ENCODE measurements around the gene MACF1. TPM values are rescaled to one million over a fixed set of nuclear protein-coding genes. Genes with fewer than 3 reads are reported as not detected.

The MACF1 gene
- total RNA-seq, 2 experiments from 2014 or later: 319 to 488 TPM

GRCh38 chr1:39170731-39171667, 33.5 kb upstream of the MACF1 start:
- no peaks in the 10 kb centered on the region for H3K9me3 Mint-ChIP-seq (ENCODE audit: low read depth)
- no peak for ATAC-seq
- no peaks in the 10 kb centered on the region for H3K36me3 Mint-ChIP-seq
- H3K27me3 Mint-ChIP-seq: peaks cover 2% of the 10 kb centered on the region
- DNase-seq: no peak
- no peak overlapping the region for H3K27ac Mint-ChIP-seq
- CTCF ChIA-PET: interaction anchor here (4.9 kb wide), 1 partner anchor 13 kb away, joined by 14 read pairs; no protein-coding TSS in a partner anchor
- H3K4me1 Mint-ChIP-seq: no peaks in the 10 kb centered on the region
- H3K4me3 Mint-ChIP-seq: no peak overlapping the region

DNA sequence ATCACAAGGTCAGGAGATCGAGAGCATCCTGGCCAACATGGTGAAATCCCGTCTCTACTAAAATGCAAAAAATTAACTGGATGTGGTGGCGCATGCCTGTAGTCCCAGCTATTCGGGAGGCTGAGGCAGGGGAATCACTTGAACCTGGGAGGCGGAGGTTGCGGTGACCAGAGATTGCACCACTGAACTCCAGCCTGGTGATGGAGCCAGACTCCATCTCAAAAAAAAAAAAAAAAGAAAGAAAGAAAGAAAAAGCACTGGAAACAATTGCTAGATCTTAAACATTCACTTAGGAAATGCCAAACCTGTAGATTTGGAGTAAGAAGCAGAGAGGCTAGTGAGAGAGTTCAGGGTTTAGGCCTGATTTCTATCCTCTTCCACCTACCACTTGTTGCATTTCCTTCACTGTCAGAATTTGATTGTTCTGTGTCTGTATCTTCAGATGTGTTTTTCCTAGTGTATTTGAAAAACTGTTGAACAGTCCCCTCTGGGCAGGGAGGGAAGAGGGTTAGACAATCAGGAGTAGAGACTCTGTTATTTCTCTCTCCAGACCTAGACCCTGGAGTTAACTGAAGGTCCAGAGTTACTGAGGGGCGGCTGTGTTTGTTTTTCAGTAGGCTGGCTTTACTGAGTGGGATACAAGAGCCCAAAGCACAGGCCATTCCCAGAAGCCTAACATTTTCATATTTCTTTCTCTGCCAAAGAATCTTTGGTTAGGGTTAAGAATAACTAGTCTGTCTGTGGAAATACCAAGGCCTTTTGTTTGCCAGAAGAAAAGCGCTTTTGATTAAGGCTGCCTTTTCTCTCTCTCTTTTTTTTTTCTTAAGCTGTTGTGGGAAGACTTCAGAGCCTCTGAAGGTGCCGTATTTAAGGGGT, 31.1 kb upstream of the MACF1 start:
- Mint-ChIP-seq H3K27ac (no peak overlapping the region), H3K27me3 (peaks cover 2% of the 10 kb centered on the region), H3K9me3 (ENCODE audit: low read depth) (no peaks in the 10 kb centered on the region), H3K4me1 (no peaks in the 10 kb centered on the region), H3K36me3 (no peaks in the 10 kb centered on the region), H3K4me3 (no peak overlapping the region)
- CTCF ChIA-PET: interaction anchor here (4.9 kb wide), 1 partner anchor 11 kb away, joined by 14 read pairs; no protein-coding TSS in a partner anchor
- DNase-seq: no peak
- ATAC-seq: no peak

DNA sequence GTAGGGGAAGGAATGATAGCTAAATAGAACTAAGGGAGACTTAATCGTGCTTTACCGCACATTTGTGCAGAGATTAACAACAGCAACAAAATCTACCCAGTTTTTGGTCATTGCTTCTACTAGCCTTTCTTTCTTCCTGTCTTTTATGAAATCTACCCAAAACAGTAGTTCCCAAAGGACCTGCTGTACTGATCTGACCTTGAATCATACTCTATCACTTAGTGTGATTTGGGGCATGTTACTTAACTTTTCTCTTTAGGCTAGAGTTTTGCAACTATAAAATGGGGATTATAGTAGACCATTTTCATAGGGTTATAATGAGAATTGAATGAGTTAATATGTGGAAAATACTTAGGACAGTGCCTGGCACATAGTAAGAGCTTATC, 30.5 kb upstream of the MACF1 start:
- Mint-ChIP-seq H3K4me1 (no peaks in the 10 kb centered on the region), H3K27me3 (peaks cover 2% of the 10 kb centered on the region), H3K9me3 (ENCODE audit: low read depth) (no peaks in the 10 kb centered on the region), H3K36me3 (no peaks in the 10 kb centered on the region), H3K4me3 (no peak overlapping the region), H3K27ac (no peak overlapping the region)
- DNase-seq (no peak), ATAC-seq (no peak)
- CTCF ChIA-PET: no interaction called here

GRCh38 chr1:39174390-39175081, 30.0 kb upstream of the MACF1 start:
- H3K36me3 Mint-ChIP-seq: no peaks in the 10 kb centered on the region
- no peaks in the 10 kb centered on the region for H3K4me1 Mint-ChIP-seq
- ATAC-seq: no peak
- H3K27me3 Mint-ChIP-seq: peaks cover 2% of the 10 kb centered on the region
- no peak overlapping the region for H3K27ac Mint-ChIP-seq
- CTCF ChIA-PET: no interaction called here
- DNase-seq: no peak
- H3K4me3 Mint-ChIP-seq: no peak overlapping the region
- no peaks in the 10 kb centered on the region for H3K9me3 Mint-ChIP-seq (ENCODE audit: low read depth)

- H3K4me1 Mint-ChIP-seq: no peaks in the 10 kb centered on the region
- no peak overlapping the region for H3K4me3 Mint-ChIP-seq
- no peaks in the 10 kb centered on the region for H3K27me3 Mint-ChIP-seq
- no peaks in the 10 kb centered on the region for H3K36me3 Mint-ChIP-seq
- DNase-seq (no peak), ATAC-seq (no peak)
- H3K27ac Mint-ChIP-seq: no peak overlapping the region
- no peaks in the 10 kb centered on the region for H3K9me3 Mint-ChIP-seq (ENCODE audit: low read depth)
- CTCF ChIA-PET: interaction anchor here (1.9 to 2.1 kb wide), 2 partner anchors 14 to 79 kb away, joined by 6 to 9 read pairs; no protein-coding TSS in a partner anchor
Observed at GRCh38 chr1:39177706-39178105, 26.8 kb upstream of the MACF1 start.

DNA sequence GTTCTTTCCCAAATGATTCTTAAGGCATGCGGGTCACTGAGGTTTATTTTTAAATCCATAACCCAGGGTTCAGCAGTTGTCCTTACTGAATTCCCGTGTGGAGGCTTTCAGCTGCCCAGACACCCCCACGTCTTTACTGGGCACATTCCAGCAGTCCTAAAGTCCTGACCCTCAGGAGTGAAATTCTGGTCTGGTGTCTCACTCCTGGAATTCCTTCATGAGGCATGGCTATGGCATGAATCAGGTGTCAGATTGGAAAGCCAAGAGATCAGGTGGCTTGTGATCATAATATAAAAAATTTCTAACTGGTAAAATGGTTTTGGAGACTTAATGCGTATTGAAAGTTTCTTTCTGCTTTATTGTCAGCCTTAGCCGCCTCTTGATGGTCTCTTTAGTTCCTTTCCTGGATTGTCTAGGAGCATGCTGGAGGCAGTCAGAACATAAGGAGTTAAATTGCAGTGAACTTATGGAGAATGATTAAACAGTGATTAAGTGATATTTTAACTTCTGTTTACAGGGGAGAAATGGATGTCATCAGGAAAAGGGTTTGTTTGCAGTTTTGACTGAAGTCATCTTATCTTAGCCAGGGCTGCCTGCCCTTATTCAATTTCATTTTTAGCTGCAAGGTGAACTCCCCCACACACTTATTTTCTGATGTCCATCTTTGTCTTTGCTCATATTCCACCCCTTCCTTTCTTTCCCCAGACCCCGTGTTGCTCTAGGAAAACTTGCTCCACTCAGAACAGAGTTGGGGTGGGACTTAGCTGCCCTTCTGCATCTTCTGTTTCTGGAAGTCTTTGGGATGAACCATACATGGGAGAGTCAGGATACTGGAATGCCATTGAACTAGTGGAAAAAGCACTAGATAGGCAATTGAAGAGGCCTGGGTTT, 25.7 kb upstream of the MACF1 start:
- ATAC-seq (no peak), DNase-seq (no peak)
- Mint-ChIP-seq H3K9me3 (ENCODE audit: low read depth) (no peaks in the 10 kb centered on the region), H3K36me3 (no peaks in the 10 kb centered on the region), H3K27me3 (no peaks in the 10 kb centered on the region), H3K4me1 (peaks cover 10% of the 10 kb centered on the region), H3K4me3 (no peak overlapping the region), H3K27ac (no peak overlapping the region)
- CTCF ChIA-PET: interaction anchor here (0.6 to 3.9 kb wide), 3 partner anchors 13 to 80 kb away, joined by 3 to 20 read pairs (median 3); no protein-coding TSS in a partner anchor

DNA sequence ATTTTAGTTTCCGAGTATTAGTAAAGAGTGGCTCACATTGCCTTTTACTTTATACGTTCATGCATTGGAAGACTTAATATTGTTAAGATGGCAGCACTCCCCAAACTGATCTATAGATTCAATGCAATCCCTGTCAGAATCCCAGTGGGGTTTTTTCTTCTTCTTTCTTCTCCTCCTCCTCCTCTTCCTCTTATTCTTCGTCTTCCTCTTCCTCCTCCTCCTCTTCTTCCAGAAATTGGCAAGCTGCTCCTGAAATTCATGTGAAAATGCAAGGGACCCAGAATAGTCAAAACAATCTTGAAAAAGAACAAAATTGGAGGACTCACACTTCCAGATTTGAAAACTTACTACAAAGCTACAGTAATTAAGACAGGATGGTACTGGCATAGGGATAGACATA, 23.2 kb upstream of the MACF1 start:
- no peaks in the 10 kb centered on the region for H3K9me3 Mint-ChIP-seq (ENCODE audit: low read depth)

GRCh38 chr1:39182804-39183203, 21.7 kb upstream of the MACF1 start:
- Mint-ChIP-seq H3K9me3 (ENCODE audit: low read depth) (no peaks in the 10 kb centered on the region), H3K4me1 (peaks cover 44% of the 10 kb centered on the region), H3K27me3 (no peaks in the 10 kb centered on the region), H3K4me3 (no peak overlapping the region), H3K27ac (no peak overlapping the region), H3K36me3 (no peaks in the 10 kb centered on the region)
- ATAC-seq (no peak), DNase-seq (no peak)
- CTCF ChIA-PET: interaction anchor here (1.2 to 3.7 kb wide), 8 partner anchors 12 to 228 kb away, joined by 3 to 19 read pairs (median 5); no protein-coding TSS in a partner anchor

More for the DNA sequence above, 23.2 kb upstream of the MACF1 start:
- ATAC-seq (no peak), DNase-seq (no peak)
- Mint-ChIP-seq H3K27me3 (no peaks in the 10 kb centered on the region), H3K4me3 (no peak overlapping the region), H3K36me3 (no peaks in the 10 kb centered on the region), H3K4me1 (peaks cover 35% of the 10 kb centered on the region), H3K27ac (no peak overlapping the region)
- CTCF ChIA-PET: interaction anchor here (1.0 to 3.9 kb wide), 3 partner anchors 11 to 77 kb away, joined by 3 to 20 read pairs (median 4); no protein-coding TSS in a partner anchor

DNA sequence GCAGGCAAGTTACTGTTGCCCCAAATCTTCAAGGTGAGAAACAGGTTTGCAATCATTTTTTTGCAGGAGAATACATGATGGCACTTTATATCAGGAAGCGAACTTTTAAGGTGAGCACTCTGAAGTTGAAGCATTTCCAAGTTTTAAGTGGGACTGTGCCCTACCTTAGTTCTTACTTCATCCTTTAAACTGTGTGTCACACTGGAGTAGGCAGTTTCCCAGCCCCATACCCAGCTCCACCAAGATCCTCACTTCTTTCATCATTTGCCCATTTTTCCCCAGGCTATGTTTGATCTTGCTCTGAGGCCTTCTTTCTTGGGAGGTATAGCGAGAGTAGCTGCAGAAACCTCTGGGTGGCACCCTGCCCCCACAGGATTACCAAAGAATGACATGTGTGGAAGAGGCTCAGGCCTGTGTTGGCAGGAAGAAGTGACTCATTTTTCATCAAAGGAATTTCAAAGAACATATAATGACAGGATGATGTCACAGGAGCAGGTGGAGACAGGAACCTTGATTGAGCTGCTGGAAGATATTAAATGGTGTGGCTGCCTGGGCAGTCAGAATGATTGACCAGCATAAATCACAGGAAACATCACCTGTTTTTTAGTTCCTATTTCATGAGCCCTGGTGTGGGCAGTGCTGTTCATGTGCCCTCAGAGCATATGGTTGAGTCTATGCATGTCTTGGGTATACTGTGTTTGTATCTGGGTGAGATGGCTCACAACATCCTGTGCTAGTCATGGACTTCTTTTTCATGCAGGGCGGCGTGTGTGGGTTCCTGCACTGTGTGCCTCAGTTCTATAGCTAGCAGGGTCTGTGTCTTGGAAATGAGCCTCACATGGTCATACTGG, 20.8 kb upstream of the MACF1 start:
- peak; percentile 84 for ATAC-seq
- Mint-ChIP-seq H3K9me3 (ENCODE audit: low read depth) (no peaks in the 10 kb centered on the region), H3K4me1 (peaks cover 46% of the 10 kb centered on the region)

GRCh38 chr1:39184354-39184818, 20.1 kb upstream of the MACF1 start:
- Mint-ChIP-seq H3K27me3 (no peaks in the 10 kb centered on the region), H3K9me3 (ENCODE audit: low read depth) (no peaks in the 10 kb centered on the region), H3K4me1 (peaks cover 51% of the 10 kb centered on the region), H3K27ac (peak overlapping the region; percentile 71), H3K36me3 (no peaks in the 10 kb centered on the region), H3K4me3 (no peak overlapping the region)
- DNase-seq (no peak), ATAC-seq (no peak)
- CTCF ChIA-PET: interaction anchor here (0.7 to 11.6 kb wide), 15 partner anchors 8 to 614 kb away, joined by 3 to 245 read pairs (median 5); no protein-coding TSS in a partner anchor

More for the DNA sequence above, 20.8 kb upstream of the MACF1 start:
- Mint-ChIP-seq H3K27ac (peak overlapping the region; percentile 71), H3K27me3 (no peaks in the 10 kb centered on the region), H3K36me3 (no peaks in the 10 kb centered on the region), H3K4me3 (no peak overlapping the region)
- peak; percentile 85 for DNase-seq
- CTCF ChIA-PET: interaction anchor here (0.7 to 3.7 kb wide), 18 partner anchors 9 to 615 kb away, joined by 3 to 19 read pairs (median 4); no protein-coding TSS in a partner anchor
